ENCODE results near the gene FIGN. TPM values are rescaled to one million over a fixed set of nuclear protein-coding genes. Genes with fewer than 3 reads are reported as not detected.

Gene FIGN
- total and polyA plus RNA-seq, 9 of the 15 experiments (the other 6 are each of a cell fraction or from before 2014, with no cell fraction given) = 0.02 TPM; not detected in 8

DNA sequence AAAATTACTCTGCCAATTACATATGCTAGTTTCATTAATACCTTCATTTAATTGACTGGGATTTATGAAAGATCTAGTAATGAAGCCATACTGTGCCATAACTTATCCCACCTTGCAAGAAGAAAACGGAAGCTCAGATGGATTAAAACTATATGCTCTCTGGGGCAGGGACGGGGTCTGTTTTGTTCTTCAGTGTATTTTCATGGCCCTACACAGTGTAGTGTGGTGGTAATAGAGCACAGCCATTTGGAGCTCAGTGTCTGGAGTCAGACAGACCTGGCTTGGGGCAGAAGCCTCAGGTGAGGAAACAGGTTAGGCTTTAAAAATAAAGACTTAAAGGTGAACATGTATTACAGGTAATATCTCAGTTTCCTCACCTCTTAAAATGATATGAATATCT lies 62.3 kb downstream of the FIGN start:
- ChIA-PET POLR2A (no interaction called here), CTCF (ENCODE audit: low intra/inter-chr PET ratio) (no interaction called here)
- Histone ChIP-seq H3K9me3 (replicated peaks; ENCODE audit: control insufficient read depth, insufficient read depth, low read depth, low read length) (no peaks in the 10 kb centered on the region; the same call in 1 of the 2 replicates), H3K4me1 (replicated peaks in 1 of 2; ENCODE audit: control insufficient read depth in 2 of 2, insufficient read depth in 2 of 2, low read length in 2 of 2) (no peaks in the 10 kb centered on the region), H3K27me3 (ENCODE audit: control insufficient read depth in 2 of 2, insufficient read depth in 2 of 2, low read length in 2 of 2) (no peaks in the 10 kb centered on the region), H4K20me1 (replicated peaks; ENCODE audit: control insufficient read depth, insufficient read depth, low read length) (no peaks in the 10 kb centered on the region), H3K27ac (ENCODE audit: extremely low read depth, low read depth, low read length) (no peak overlapping the region), H3K9ac (ENCODE audit: insufficient read depth in 1 of 2, low read depth in 2 of 2, low read length in 2 of 2) (no peak overlapping the region), H3K4me3 (no peak overlapping the region), H3K4me2 (ENCODE audit: insufficient read depth, low read length) (no peak overlapping the region), H3K79me2 (ENCODE audit: control insufficient read depth, insufficient read depth, low read length) (no peaks in the 10 kb centered on the region), H3K36me3 (ENCODE audit: control insufficient read depth, insufficient read depth, low read length) (no peaks in the 10 kb centered on the region), H2AFZ (ENCODE audit: low read depth, low read length) (no peak overlapping the region), H3K9me1 (ENCODE audit: control insufficient read depth, insufficient read depth, low read length) (no peaks in the 10 kb centered on the region)
- 0% methylated on average over 2 of the region's 2 CpGs for WGBS (ENCODE audit: insufficient coverage, low coverage, missing lambda C conversion rate)
- intact Hi-C loops (cut with micrococcal nuclease) = no loop called here
- TF ChIP-seq ZNF12 (CRISPR knock-in tag; IDR thresholded peaks at IDR 0.05) = no peak
- TF ChIP-seq XRCC4 (IDR thresholded peaks at IDR 0.05; ENCODE audit: extremely low read depth, insufficient read depth, insufficient read length) = no peak
- no peak for TF ChIP-seq HDAC6 (IDR thresholded peaks at IDR 0.05; ENCODE audit: low read depth, low read length)
- TF ChIP-seq ILK (tag; IDR thresholded peaks at IDR 0.05; ENCODE audit: borderline replicate concordance, low read depth) = no peak
- TF ChIP-seq ZNF785 (CRISPR knock-in tag; IDR thresholded peaks at IDR 0.05) = no peak
- no peak for TF ChIP-seq KDM2B (CRISPR knock-in tag; IDR thresholded peaks at IDR 0.05)
- TF ChIP-seq C11orf30 (IDR thresholded peaks at IDR 0.05; ENCODE audit: low read depth) = no peak
- TF ChIP-seq SAP30 (IDR thresholded peaks at IDR 0.05; ENCODE audit: borderline replicate concordance, insufficient read depth, low read depth, low read length, poor library complexity, severe bottlenecking) = no peak
- TF ChIP-seq SMARCA4 (IDR thresholded peaks at IDR 0.05) = no peak
- TF ChIP-seq TEAD2 (tag; IDR thresholded peaks at IDR 0.05) = no peak
- TF ChIP-seq, protein P1, sequence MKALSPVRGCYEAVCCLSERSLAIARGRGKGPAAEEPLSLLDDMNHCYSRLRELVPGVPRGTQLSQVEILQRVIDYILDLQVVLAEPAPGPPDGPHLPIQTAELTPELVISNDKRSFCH (CRISPR knock-in tag; IDR thresholded peaks at IDR 0.05) = no peak
- TF ChIP-seq, protein P1 (tag; IDR thresholded peaks at IDR 0.05) = no peak
- TF ChIP-seq MCM3 (IDR thresholded peaks at IDR 0.05) = no peak
- TF ChIP-seq ZNF184 (CRISPR knock-in tag; IDR thresholded peaks at IDR 0.05) = no peak
- TF ChIP-seq, protein P2, sequence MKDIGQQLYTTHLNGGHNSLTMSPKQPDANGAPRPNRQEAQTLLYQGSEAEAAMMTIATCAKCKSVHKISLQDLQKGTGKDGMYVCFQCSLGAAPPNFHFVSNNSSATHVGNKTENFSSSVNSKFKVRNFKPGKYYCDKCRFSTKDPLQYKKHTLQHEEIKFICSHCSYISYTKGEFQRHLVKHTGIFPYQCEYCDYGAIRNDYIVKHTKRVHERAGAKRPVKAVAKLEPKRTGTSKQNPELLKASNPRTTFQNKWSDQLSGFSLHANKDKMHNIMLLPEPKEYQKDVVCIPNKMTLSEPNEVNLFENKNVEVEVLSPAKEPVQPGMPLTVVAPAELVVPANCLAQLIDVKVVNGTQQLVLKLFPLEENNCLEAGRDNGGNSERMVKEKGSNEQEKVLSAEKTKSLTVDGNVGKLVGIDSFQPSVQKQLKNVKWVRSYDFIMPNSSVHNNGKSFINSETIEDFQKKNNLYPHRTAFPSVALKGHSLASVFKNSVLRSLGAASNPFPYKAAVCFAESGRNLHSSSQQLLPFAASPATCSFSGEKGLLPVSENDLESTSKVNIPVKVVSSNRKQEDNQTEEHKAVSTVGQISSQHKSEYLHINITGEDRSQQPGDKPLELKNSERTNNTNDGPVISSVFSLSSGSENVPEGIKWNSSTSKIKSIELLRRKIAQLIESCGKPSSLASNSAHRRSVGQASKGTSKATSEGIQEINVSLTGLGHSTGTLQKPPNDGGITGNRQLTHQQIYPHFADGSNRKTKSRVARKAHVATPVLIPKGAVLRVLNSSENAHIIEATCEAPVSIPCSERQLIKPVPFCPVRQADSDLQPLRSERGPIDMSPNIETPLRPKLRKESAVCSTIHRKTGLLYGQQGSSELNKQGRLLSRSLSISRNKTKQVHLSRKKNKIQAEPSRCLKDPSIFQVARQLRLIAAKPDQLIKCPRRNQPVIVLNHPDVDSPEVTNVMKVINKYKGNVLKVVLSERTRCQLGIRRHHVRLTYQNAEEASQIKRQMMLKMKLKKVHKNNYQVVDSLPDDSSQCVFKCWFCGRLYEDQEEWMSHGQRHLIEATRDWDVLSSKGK (CRISPR knock-in tag; IDR thresholded peaks at IDR 0.05) = no peak
- TF ChIP-seq, protein P3, sequence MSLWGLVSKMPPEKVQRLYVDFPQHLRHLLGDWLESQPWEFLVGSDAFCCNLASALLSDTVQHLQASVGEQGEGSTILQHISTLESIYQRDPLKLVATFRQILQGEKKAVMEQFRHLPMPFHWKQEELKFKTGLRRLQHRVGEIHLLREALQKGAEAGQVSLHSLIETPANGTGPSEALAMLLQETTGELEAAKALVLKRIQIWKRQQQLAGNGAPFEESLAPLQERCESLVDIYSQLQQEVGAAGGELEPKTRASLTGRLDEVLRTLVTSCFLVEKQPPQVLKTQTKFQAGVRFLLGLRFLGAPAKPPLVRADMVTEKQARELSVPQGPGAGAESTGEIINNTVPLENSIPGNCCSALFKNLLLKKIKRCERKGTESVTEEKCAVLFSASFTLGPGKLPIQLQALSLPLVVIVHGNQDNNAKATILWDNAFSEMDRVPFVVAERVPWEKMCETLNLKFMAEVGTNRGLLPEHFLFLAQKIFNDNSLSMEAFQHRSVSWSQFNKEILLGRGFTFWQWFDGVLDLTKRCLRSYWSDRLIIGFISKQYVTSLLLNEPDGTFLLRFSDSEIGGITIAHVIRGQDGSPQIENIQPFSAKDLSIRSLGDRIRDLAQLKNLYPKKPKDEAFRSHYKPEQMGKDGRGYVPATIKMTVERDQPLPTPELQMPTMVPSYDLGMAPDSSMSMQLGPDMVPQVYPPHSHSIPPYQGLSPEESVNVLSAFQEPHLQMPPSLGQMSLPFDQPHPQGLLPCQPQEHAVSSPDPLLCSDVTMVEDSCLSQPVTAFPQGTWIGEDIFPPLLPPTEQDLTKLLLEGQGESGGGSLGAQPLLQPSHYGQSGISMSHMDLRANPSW (CRISPR knock-in tag; IDR thresholded peaks at IDR 0.05) = no peak
- no peak for TF ChIP-seq SNRNP70 (optimal IDR thresholded peaks at IDR 0.05; ENCODE audit: low read depth, low read length)
- FAIRE-seq = no peak
- DNase-seq (ENCODE audit: extremely low read depth in 1 of 4, low spot score in 3 of 4) = no peak
- no TSS peak for BruUV-seq (replicated peaks)
- ATAC-seq = no peak
- in situ Hi-C loops (cut with MboI) = no loop called here

Data from K562 (cell line).